ENCODE results near the gene BCL7B.

The BCL7B gene

GRCh38 chr7:73578342-73579128 lies 21.0 kb upstream of the BCL7B start, which contains the start of gene TBL2:
TSS of gene TBL2 (minus strand) at chr7:73578579. CDS start at chr7:73578549, 30 bp downstream.
- peak; percentile 22; the same call in 1 of the 2 replicates for TF ChIP-seq CTCF (IDR thresholded peaks at IDR 0.05; ENCODE audit: borderline replicate concordance, insufficient read depth, low read depth, low read length)
- peak within 1 kb of the TSS; percentile 91 for H3K4me3 ChIP-seq (ENCODE audit: low read depth, low read length)

GRCh38 chr7:73577627-73578341 lies 20.3 kb upstream of the BCL7B start:
- TF ChIP-seq CTCF (IDR thresholded peaks at IDR 0.05; ENCODE audit: borderline replicate concordance, insufficient read depth, low read depth, low read length) = no peak
- H3K4me3 ChIP-seq (ENCODE audit: low read depth, low read length) = peak overlapping the region; percentile 91

GRCh38 chr7:73573791-73574190 lies 16.3 kb upstream of the BCL7B start:
- H3K4me3 ChIP-seq (ENCODE audit: low read depth, low read length) = no peak overlapping the region
- TF ChIP-seq CTCF (IDR thresholded peaks at IDR 0.05; ENCODE audit: borderline replicate concordance, insufficient read depth, low read depth, low read length) = no peak

GRCh38 chr7:73573276-73573675 lies 15.8 kb upstream of the BCL7B start:
- no peak overlapping the region for H3K4me3 ChIP-seq (ENCODE audit: low read depth, low read length)
- no peak for TF ChIP-seq CTCF (IDR thresholded peaks at IDR 0.05; ENCODE audit: borderline replicate concordance, insufficient read depth, low read depth, low read length)

- H3K4me3 ChIP-seq (ENCODE audit: low read depth, low read length) = no peak overlapping the region
- no peak for TF ChIP-seq CTCF (IDR thresholded peaks at IDR 0.05; ENCODE audit: borderline replicate concordance, insufficient read depth, low read depth, low read length)
Measured at GRCh38 chr7:73572767-73573186, 15.3 kb upstream of the BCL7B start.

GRCh38 chr7:73570977-73571376 lies 13.5 kb upstream of the BCL7B start:
- no peak overlapping the region for H3K4me3 ChIP-seq (ENCODE audit: low read depth, low read length)
- TF ChIP-seq CTCF (IDR thresholded peaks at IDR 0.05; ENCODE audit: borderline replicate concordance, insufficient read depth, low read depth, low read length) = no peak

Measured in GM12875 (cell line).